Measurements from ENCODE around the gene STAB1. TPM values are rescaled to one million over a fixed set of nuclear protein-coding genes. Genes with fewer than 3 reads are reported as not detected.

STAB1 gene
- total and polyA plus RNA-seq, 2 of the 13 experiments (the other 11 are each of a cell fraction or from before 2014, with no cell fraction given): 0.09 to 0.34 TPM

GRCh38 chr3:52530918-52531826 is 36.0 kb downstream of the STAB1 start:
- Histone ChIP-seq H3K9ac (ENCODE audit: insufficient read depth, low read depth, low read length) (peak overlapping the region; percentile 85), H3K4me3 (replicated peaks in 1 of 3; ENCODE audit: insufficient read depth in 1 of 3, low read depth in 2 of 3, low read length in 3 of 3) (peak overlapping the region in 1 of 3 experiments; percentile 89; a peak in 3 of 6 replicates), H2AFZ (ENCODE audit: low read length) (no peak overlapping the region), H3K4me1 (ENCODE audit: insufficient read depth, low read length) (peaks cover 57% of the 10 kb centered on the region), H3K27ac (ENCODE audit: extremely low read length, insufficient read depth, low read length) (peak overlapping the region; percentile 66), H3K36me3 (replicated peaks in 1 of 2; ENCODE audit: control insufficient read depth in 1 of 2, insufficient read depth in 2 of 2, low read length in 2 of 2) (peaks cover 15 to 29% of the 10 kb centered on the region in 2 experiments), H3K4me2 (ENCODE audit: low read depth, low read length) (peak overlapping the region; percentile 90), H3K27me3 (ENCODE audit: control insufficient read depth in 1 of 2, insufficient read depth in 2 of 2, low read length in 2 of 2) (no peaks in the 10 kb centered on the region), H4K20me1 (ENCODE audit: insufficient read depth, low read length) (0 out of 2 replicates have a peak, but pooled peaks cover 5% of the 10 kb centered on the region), H3K79me2 (ENCODE audit: insufficient read depth, low read length) (peaks cover 43% of the 10 kb centered on the region), H3K9me3 (ENCODE audit: low read length) (no peaks in the 10 kb centered on the region)
- DNase-seq (ENCODE audit: low spot score) (no peak), FAIRE-seq (no peak), ATAC-seq (no peak)
- CTCF ChIA-PET (ENCODE audit: low intra/inter-chr PET ratio, low total read pairs): no interaction called here
- WGBS (ENCODE audit: low lambda C conversion rate): 77% methylated on average over 4 of the region's 10 CpGs
- no TSS peak for BruUV-seq (replicated peaks)
- intact Hi-C loops (cut with micrococcal nuclease; ENCODE audit: unreplicated experiment): loop anchor here (5.0 kb wide), 1 partner anchor 59 kb away; no protein-coding TSS in a partner anchor
- in situ Hi-C loops (cut with HindIII; ENCODE audit: extremely low pct_ligation_motif_present, low pct_unique_long_range_greater_than_20kb): no loop called here
- POLR2A ChIA-PET: interaction anchor here (1.4 to 1.5 kb wide), 2 partner anchors 12 to 35 kb away, joined by 5 read pairs; partner anchors contain the start of gene STAB1
- TF ChIP-seq ZNF232 (CRISPR knock-in tag; IDR thresholded peaks at IDR 0.05; ENCODE audit: borderline replicate concordance): no peak
- 0 out of 2 replicates have a peak, but pooled peaks have one; percentile 6 for TF ChIP-seq POLR2AphosphoS5 (IDR thresholded peaks at IDR 0.05; ENCODE audit: low read depth, low read length)

GRCh38 chr3:52531860-52532516 is 36.9 kb downstream of the STAB1 start:
- Histone ChIP-seq H3K4me3 (replicated peaks in 1 of 3; ENCODE audit: insufficient read depth in 1 of 3, low read depth in 2 of 3, low read length in 3 of 3) (peak overlapping the region; percentile 65 to 89 (median 87)), H2AFZ (ENCODE audit: low read length) (no peak overlapping the region), H3K9ac (ENCODE audit: insufficient read depth, low read depth, low read length) (peak overlapping the region; percentile 85), H3K27ac (ENCODE audit: extremely low read length, insufficient read depth, low read length) (peak overlapping the region; percentile 66), H3K4me1 (ENCODE audit: insufficient read depth, low read length) (peaks cover 55% of the 10 kb centered on the region), H3K79me2 (ENCODE audit: insufficient read depth, low read length) (peaks cover 47% of the 10 kb centered on the region), H3K27me3 (ENCODE audit: control insufficient read depth in 1 of 2, insufficient read depth in 2 of 2, low read length in 2 of 2) (no peaks in the 10 kb centered on the region; a peak in 1 of 5 replicates), H3K36me3 (replicated peaks in 1 of 2; ENCODE audit: control insufficient read depth in 1 of 2, insufficient read depth in 2 of 2, low read length in 2 of 2) (peaks cover 15 to 23% of the 10 kb centered on the region in 2 experiments), H4K20me1 (ENCODE audit: insufficient read depth, low read length) (0 out of 2 replicates have a peak, but pooled peaks cover 5% of the 10 kb centered on the region), H3K4me2 (ENCODE audit: low read depth, low read length) (peak overlapping the region; percentile 90), H3K9me3 (ENCODE audit: low read length) (no peaks in the 10 kb centered on the region)
- CTCF ChIA-PET (ENCODE audit: low intra/inter-chr PET ratio, low total read pairs): no interaction called here
- FAIRE-seq: no peak
- WGBS (ENCODE audit: low lambda C conversion rate): 71% methylated on average over 9 of the region's 14 CpGs
- in situ Hi-C loops (cut with HindIII; ENCODE audit: extremely low pct_ligation_motif_present, low pct_unique_long_range_greater_than_20kb): no loop called here
- POLR2A ChIA-PET: interaction anchor here (1.0 to 1.5 kb wide), 4 partner anchors 9 to 36 kb away, joined by 3 to 5 read pairs (median 4); partner anchors contain the start of gene STAB1
- no peak for ATAC-seq
- DNase-seq (ENCODE audit: low spot score): no peak
- intact Hi-C loops (cut with micrococcal nuclease; ENCODE audit: unreplicated experiment): loop anchor here (5.0 kb wide), 1 partner anchor 60 kb away; no protein-coding TSS in a partner anchor
- TSS peak; percentile 61 for BruUV-seq (replicated peaks)
- TF ChIP-seq ZNF263 (CRISPR knock-in tag; IDR thresholded peaks at IDR 0.05) (peak; percentile 41; the same call in 1 of the 2 replicates), ZMAT3 (CRISPR knock-in tag; conservative IDR thresholded peaks at IDR 0.05) (no peak; the same call in 1 of the 2 replicates), ZC3H13 (CRISPR knock-in tag; IDR thresholded peaks at IDR 0.05) (0 out of 2 replicates have a peak, but pooled peaks have one; percentile 2), ZNF609 (CRISPR knock-in tag; IDR thresholded peaks at IDR 0.05; ENCODE audit: borderline replicate concordance) (0 out of 2 replicates have a peak, but pooled peaks have one; percentile 23), JUND (CRISPR knock-in tag; IDR thresholded peaks at IDR 0.05) (0 out of 2 replicates have a peak, but pooled peaks have one; percentile 15), HDAC1 (CRISPR knock-in tag; IDR thresholded peaks at IDR 0.05) (peak; percentile 4; the same call in 1 of the 2 replicates), ASH2L (IDR thresholded peaks at IDR 0.05; ENCODE audit: insufficient read length, low read depth, low read length) (peak; percentile 17), IRF2 (CRISPR knock-in tag; IDR thresholded peaks at IDR 0.05) (peak; percentile 9; the same call in 1 of the 2 replicates)

All from HepG2 (cell line).